DMS153 treated with DMSO at 0.1 percent for 48 hours (cell line): ENCODE data around the gene OPA1.

Source experiments
- DNase-seq: peaks from one replicate; lab custom pipeline; 2025; ENCODE audit not compliant: unreplicated experiment; lab: John Stamatoyannopoulos, UW

The OPA1 gene

GRCh38 chr3:193734737-193735366 is 141.8 kb downstream of the OPA1 start:
- DNase-seq, result no peak

- no peak for DNase-seq
Measured at GRCh38 chr3:193735850-193736249, 142.8 kb downstream of the OPA1 start.

DNA sequence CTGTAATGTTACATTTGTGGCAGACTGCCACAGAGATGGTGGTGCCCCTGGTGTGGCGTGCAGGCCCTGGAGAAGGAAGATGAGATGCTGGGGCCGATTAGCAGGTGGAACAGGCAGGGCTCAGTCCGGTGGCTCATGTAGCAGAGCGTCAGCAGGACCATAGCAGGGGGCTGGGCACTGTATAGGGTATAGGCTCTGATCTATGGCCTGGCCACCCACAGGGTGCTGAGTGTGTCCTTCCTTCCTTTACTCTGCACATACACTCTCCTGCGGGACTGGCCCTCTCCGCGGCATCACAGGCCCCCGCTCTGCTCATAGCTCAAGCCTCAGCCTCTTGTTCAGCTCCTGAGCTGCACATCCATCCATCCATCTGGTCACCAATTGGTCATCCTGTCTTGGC is 143.6 kb downstream of the OPA1 start:
- no peak for DNase-seq

- no peak for DNase-seq
Measured at GRCh38 chr3:193737191-193737751, 144.3 kb downstream of the OPA1 start.

DNA sequence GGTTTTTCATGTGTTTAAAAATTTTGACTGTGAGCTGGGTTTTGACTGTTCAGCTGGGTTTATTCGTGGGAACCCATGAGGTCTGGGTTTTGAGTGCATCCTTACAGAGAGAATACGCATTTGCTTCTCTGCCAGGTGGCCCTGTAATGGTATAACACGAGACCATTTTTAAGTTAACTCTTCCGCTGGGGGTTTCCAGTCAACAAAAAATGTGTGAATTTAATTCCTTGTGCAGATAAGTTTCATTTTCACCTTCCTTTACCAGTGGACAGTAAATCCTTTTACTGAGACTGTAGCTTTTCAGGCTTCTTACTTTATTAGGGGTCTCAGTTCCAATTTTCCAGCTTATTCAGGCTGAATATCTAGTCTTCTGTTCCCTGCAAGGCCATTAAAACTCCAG is 149.6 kb downstream of the OPA1 start:
- no peak for DNase-seq

GRCh38 chr3:193743702-193744047 is 150.7 kb downstream of the OPA1 start:
- DNase-seq, result no peak

- peak; percentile 96 for DNase-seq
Measured at GRCh38 chr3:193744048-193744821, 151.2 kb downstream of the OPA1 start.

DNA sequence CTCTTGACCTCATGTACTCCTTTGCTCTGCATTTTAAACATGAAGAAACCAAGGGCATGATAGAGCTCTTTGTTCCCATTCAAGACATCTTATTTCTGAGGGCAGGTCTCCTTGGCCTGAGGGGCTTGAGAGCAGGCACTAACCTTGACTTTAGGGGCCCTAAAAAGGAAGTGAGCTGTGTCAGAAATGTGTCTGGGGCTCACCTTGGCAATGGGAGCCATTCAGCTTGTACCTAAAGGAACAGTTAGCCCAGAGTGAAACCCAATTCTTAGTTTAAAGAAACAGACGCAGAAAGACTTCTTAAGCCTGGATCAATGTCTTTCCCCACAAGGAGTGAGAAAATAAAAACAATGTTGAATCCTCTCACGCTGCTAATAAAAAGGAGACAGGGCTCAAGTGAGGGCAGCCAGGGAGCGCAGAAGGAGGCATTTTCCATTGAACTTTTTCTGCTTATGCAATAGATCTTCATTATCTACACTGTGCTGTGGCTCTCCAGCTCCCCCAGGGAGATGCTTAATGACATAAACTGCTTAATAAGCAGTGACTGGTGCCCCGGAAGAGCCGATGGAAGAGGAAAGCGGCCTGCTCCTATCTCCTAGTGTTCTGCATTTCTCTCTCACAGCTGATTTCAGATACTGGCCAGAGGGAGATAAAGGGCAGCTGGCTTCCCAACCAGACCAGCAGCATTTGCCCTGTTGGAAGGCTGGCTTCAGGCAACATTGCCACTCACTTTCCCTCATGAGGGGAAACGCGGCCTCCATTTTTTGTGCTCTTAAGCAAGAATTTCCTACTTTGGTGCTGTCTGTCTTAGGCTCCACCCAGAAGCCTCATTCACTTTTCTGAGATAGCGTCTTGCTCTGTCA is 152.0 kb downstream of the OPA1 start:
- DNase-seq, result peak; percentile 65

DNA sequence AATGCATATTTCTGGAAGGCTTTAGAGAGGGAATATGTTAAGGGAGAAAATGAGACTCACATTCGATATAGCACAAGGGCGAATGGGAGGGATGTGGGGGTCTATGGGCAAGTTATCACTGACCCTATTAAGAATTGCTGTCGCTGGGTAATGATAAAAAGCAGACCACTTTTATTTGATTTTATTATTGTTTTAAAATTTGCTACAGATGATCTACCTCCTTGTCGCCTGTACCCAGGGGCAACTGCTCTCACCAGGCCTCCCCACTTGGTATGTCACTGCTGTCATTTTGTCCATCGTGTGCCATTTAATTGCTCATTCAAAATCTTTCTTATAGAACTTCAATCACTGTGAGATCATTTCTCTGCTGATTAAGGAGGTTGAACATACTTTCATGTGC is 153.8 kb downstream of the OPA1 start:
- DNase-seq, result no peak
